H1 (cell line): ENCODE results near the gene CHRNA9. TPM values are rescaled to one million over a fixed set of nuclear protein-coding genes. Genes with fewer than 3 reads are reported as not detected.

Experiments used
- CTCF ChIA-PET: fragments of 300-600 bp; sonication (Branson Sonifier 250); formaldehyde crosslinking; loops from one replicate; lab custom pipeline; 2021; ENCODE audit not compliant: partially characterized antibody; lab: Charles Lee
- POLR2A ChIA-PET: fragments of 300-600 bp; sonication (Branson Sonifier 250); formaldehyde crosslinking; loops from one replicate; lab custom pipeline; 2021; ENCODE audit warnings: inconsistent platforms; ENCODE audit not compliant: partially characterized antibody; lab: Charles Lee
- DNase-seq, 2 experiments: peaks; one replicate each; pipeline versions ENCODE4 v3.0.0 to v3.0.0-alpha.2; 2010 to 2022; ENCODE audit warnings: low spot score in 2 of 2, low read depth in 1 of 2, mixed read lengths in 1 of 2
- FAIRE-seq: peaks from 2 replicates; lab custom pipeline; 2011; peaks lifted over from hg19 to GRCh38; lab: Jason Lieb, UNC
- H2AFZ ChIP-seq: 2 replicates; pipeline ENCODE4 v1.8.1; 2012; ENCODE audit warnings: low read length, inconsistent platforms
- H2AK5ac ChIP-seq: 2 replicates; pipeline ENCODE4 v1.6.1; 2013; ENCODE audit warnings: low read depth, low read length
- H2BK120ac ChIP-seq: replicated peaks from 2 replicates; pipeline ENCODE3; 2013; ENCODE audit warnings: low read depth, low read length, inconsistent platforms
- H2BK12ac ChIP-seq: 2 replicates; pipeline ENCODE4 v1.6.1; 2013; ENCODE audit warnings: low read depth, low read length
- H2BK15ac ChIP-seq: 2 replicates; pipeline ENCODE4 v1.6.1; 2013; ENCODE audit warnings: low read length
- H2BK20ac ChIP-seq: 2 replicates; pipeline ENCODE4 v1.6.1; 2013; ENCODE audit warnings: low read length
- H2BK5ac ChIP-seq: 2 replicates; pipeline ENCODE4 v1.6.1; 2013; ENCODE audit warnings: low read depth, low read length
- H3K14ac ChIP-seq: 2 replicates; pipeline ENCODE4 v1.6.1; 2013; ENCODE audit warnings: inconsistent platforms; ENCODE audit not compliant: insufficient read length
- H3K18ac ChIP-seq: 2 replicates; pipeline ENCODE4 v1.6.1; 2013; ENCODE audit warnings: low read length; ENCODE audit errors: extremely low read depth
- H3K23ac ChIP-seq: 2 replicates; pipeline ENCODE4 v1.6.1; 2013; ENCODE audit warnings: inconsistent platforms; ENCODE audit not compliant: insufficient read length
- H3K23me2 ChIP-seq: 2 replicates; pipeline ENCODE4 v1.6.1; 2013; ENCODE audit warnings: low read depth, low read length
- H3K27ac ChIP-seq: 2 replicates; pipeline ENCODE4 v1.6.1; 2011; ENCODE audit warnings: low read depth, low read length, inconsistent platforms
- H3K27me3 ChIP-seq, 4 experiments: replicated peaks in 1 of 4; 1 replicate in 1 of 4; 2 replicates in 3 of 4; pipeline versions ENCODE4 v1.6.1 to v1.8.1; 2011 to 2013; ENCODE audit warnings: low read length in 3 of 4, mild to moderate bottlenecking in 3 of 4, inconsistent platforms in 2 of 4, mixed read lengths in 2 of 4, moderate library complexity in 1 of 4; ENCODE audit not compliant: control insufficient read depth in 3 of 4, insufficient read depth in 3 of 4; ENCODE audit errors: extremely low read depth in 1 of 4
- H3K36me3 ChIP-seq, 4 experiments: 2 replicates each; pipeline versions ENCODE4 v1.6.1 to v1.8.1; 2011 to 2013; ENCODE audit warnings: mild to moderate bottlenecking in 4 of 4, low read length in 3 of 4, moderate library complexity in 2 of 4, control low read depth in 1 of 4, inconsistent platforms in 1 of 4; ENCODE audit not compliant: insufficient read depth in 4 of 4, control insufficient read depth in 2 of 4
- H3K4ac ChIP-seq: replicated peaks from 2 replicates; pipeline ENCODE3; 2013; ENCODE audit warnings: low read length, low read depth, mixed read lengths, inconsistent platforms; ENCODE audit not compliant: insufficient read length
- H3K4me1 ChIP-seq, 4 experiments: replicated peaks in 1 of 4; 1 replicate in 1 of 4; 2 replicates in 3 of 4; pipeline versions ENCODE4 v1.6.1 to v1.8.1; 2011 to 2013; ENCODE audit warnings: low read length in 3 of 4, inconsistent platforms in 2 of 4, mixed read lengths in 1 of 4; ENCODE audit not compliant: insufficient read depth in 4 of 4, control insufficient read depth in 3 of 4
- H3K4me2 ChIP-seq, 2 experiments: 2 replicates each; pipeline versions ENCODE4 v1.6.1 to v1.8.1; 2011 to 2013; ENCODE audit warnings: low read depth in 2 of 2, low read length in 2 of 2, control low read depth in 1 of 2, inconsistent platforms in 1 of 2, mild to moderate bottlenecking in 1 of 2; ENCODE audit not compliant: insufficient read depth in 1 of 2
- H3K4me3 ChIP-seq, 4 experiments: fragments of 200-600, 300-600 bp in 1 of 4; sonication (generic), shearing (Covaris generic), sonication (Bioruptor Twin) in 1 of 4; 2 replicates each; pipeline versions ENCODE4 v1.5.1 to v1.8.1; 2011 to 2016; ENCODE audit warnings: low read length in 4 of 4, low read depth in 3 of 4, control low read depth in 2 of 4, inconsistent platforms in 2 of 4, mild to moderate bottlenecking in 2 of 4, mixed read lengths in 1 of 4, moderate library complexity in 1 of 4; ENCODE audit not compliant: insufficient read depth in 2 of 4; ENCODE audit errors: extremely low read depth in 1 of 4
- H3K56ac ChIP-seq: replicated peaks from 2 replicates; pipeline ENCODE3; 2013; ENCODE audit warnings: low read depth, mild to moderate bottlenecking, mixed read lengths, low read length, inconsistent platforms; ENCODE audit not compliant: insufficient read length
- H3K79me1 ChIP-seq: 2 replicates; pipeline ENCODE4 v1.6.1; 2013; ENCODE audit warnings: low read depth, low read length, control low read depth
- H3K79me2 ChIP-seq, 2 experiments: 2 replicates each; pipeline versions ENCODE4 v1.6.1 to v1.8.1; 2012 to 2013; ENCODE audit warnings: low read length in 2 of 2, mild to moderate bottlenecking in 2 of 2, inconsistent platforms in 1 of 2; ENCODE audit not compliant: insufficient read depth in 2 of 2, control insufficient read depth in 1 of 2
- H3K9ac ChIP-seq, 4 experiments: replicated peaks in 1 of 4; 1 replicate in 1 of 4; 2 replicates in 3 of 4; pipeline versions ENCODE4 v1.6.1 to v1.8.1; 2011 to 2013; ENCODE audit warnings: low read depth in 3 of 4, low read length in 3 of 4, control low read depth in 2 of 4, mild to moderate bottlenecking in 2 of 4, moderate library complexity in 2 of 4, inconsistent platforms in 1 of 4; ENCODE audit errors: extremely low read depth in 1 of 4
- H3K9me3 ChIP-seq, 2 experiments: 2 replicates each; pipeline versions ENCODE4 v1.6.1 to v1.8.1; 2012 to 2013; ENCODE audit warnings: mild to moderate bottlenecking in 2 of 2, moderate library complexity in 2 of 2, control low read depth in 1 of 2, inconsistent platforms in 1 of 2, low read depth in 1 of 2, low read length in 1 of 2, mixed read lengths in 1 of 2; ENCODE audit not compliant: insufficient read depth in 2 of 2
- H4K20me1 ChIP-seq, 2 experiments: replicated peaks in 1 of 2; 2 replicates each; pipeline versions ENCODE3 to v1.8.1; 2011 to 2013; ENCODE audit warnings: inconsistent platforms in 2 of 2, low read length in 2 of 2, mild to moderate bottlenecking in 1 of 2; ENCODE audit not compliant: insufficient read depth in 2 of 2, control insufficient read depth in 1 of 2
- H4K5ac ChIP-seq: 2 replicates; pipeline ENCODE4 v1.6.1; 2013; ENCODE audit warnings: low read length, low read depth, mixed read lengths, inconsistent platforms; ENCODE audit not compliant: insufficient read length
- H4K8ac ChIP-seq: 2 replicates; pipeline ENCODE4 v1.8.0; 2013; ENCODE audit warnings: mild to moderate bottlenecking, moderate library complexity, low read length, inconsistent platforms; ENCODE audit not compliant: insufficient read depth; ENCODE audit errors: extremely low read depth
- H4K91ac ChIP-seq: replicated peaks from 2 replicates; pipeline ENCODE3; 2013; ENCODE audit warnings: low read length, mixed read lengths, inconsistent platforms; ENCODE audit not compliant: insufficient read length
- WGBS, 2 experiments: shearing (Covaris generic) in 1 of 2; methylation state at CpG; one replicate each; pipeline versions ENCODE4 v1.1.6 to v1.1.7; 2013 to 2015; ENCODE audit warnings: low lambda C conversion rate in 2 of 2, mixed read lengths in 2 of 2, inconsistent platforms in 1 of 2, low coverage in 1 of 2, missing lambda C conversion rate in 1 of 2; ENCODE audit not compliant: insufficient replicate concordance in 2 of 2, insufficient coverage in 1 of 2, insufficient read length in 1 of 2; ENCODE audit errors: extremely low coverage in 1 of 2, missing lambda C conversion rate in 1 of 2; 5-methylcytosine and 5-hydroxymethylcytosine counted together
- polyA plus RNA-seq, 7 experiments: library from polyadenylated mRNA; depleted of rRNA in 3 of 7; stranded (reverse) in 5 of 7; unstranded in 2 of 7; fragments of >200 nt in 5 of 7; fragments of 200-250 nt in 2 of 7; gene quantifications; 1 replicate in 5 of 7; 2 replicates in 1 of 7; 4 replicates in 1 of 7; pipeline versions ENCODE4 v1.2.1 to v1.2.3, GENCODE V29; 2011 to 2013; ENCODE audit warnings: missing spikeins in 2 of 7, mixed read lengths in 2 of 7
- total RNA-seq: library from RNA; stranded (reverse); fragmentation: NEBNext Ultra II Directional; extraction: Animal tissue kit (Norgen Biotek cat#: 25700); gene quantifications from 2 replicates; pipeline ENCODE4 v1.2.1, GENCODE V29; 2021

Gene CHRNA9
- total and polyA plus RNA-seq, 2 of the 8 experiments (the other 6 are each of a cell fraction or from before 2014, with no cell fraction given): 1.4 to 3.3 TPM

GRCh38 chr4:40337051-40337450 lies 1.9 kb downstream of the CHRNA9 start:
- Histone ChIP-seq H3K79me1 (no peaks in the 10 kb centered on the region), H2BK15ac (no peak overlapping the region), H3K18ac (no peak overlapping the region), H2BK20ac (no peak overlapping the region), H2BK12ac (no peak overlapping the region), H3K4me3 (no peak overlapping the region), H3K23me2 (no peaks in the 10 kb centered on the region; the same call in 1 of the 2 replicates), H3K4me1 (peaks cover 6 to 11% (median 8%) of the 10 kb centered on the region in 4 experiments; a peak in 6 of 7 replicates), H3K14ac (no peak overlapping the region), H2AFZ (no peak overlapping the region), H4K5ac (no peak overlapping the region), H2BK5ac (no peak overlapping the region), H3K79me2 (no peaks in the 10 kb centered on the region), H2BK120ac (no peak overlapping the region), H3K27me3 (no peaks in the 10 kb centered on the region), H2AK5ac (no peak overlapping the region), H3K9me3 (no peaks in the 10 kb centered on the region), H4K20me1 (no peaks in the 10 kb centered on the region), H3K9ac (no peak overlapping the region), H3K4ac (no peak overlapping the region), H3K27ac (no peak overlapping the region), H3K4me2 (no peak overlapping the region), H3K56ac (no peak overlapping the region), H4K8ac (no peak overlapping the region), H4K91ac (no peak overlapping the region), H3K23ac (no peak overlapping the region), H3K36me3 (no peaks in the 10 kb centered on the region)
- DNase-seq (no peak), FAIRE-seq (no peak)
- ChIA-PET CTCF (interaction anchor here (0.6 to 2.6 kb wide), 4 partner anchors 12 to 349 kb away, joined by 3 to 12 read pairs (median 4); no protein-coding TSS in a partner anchor), POLR2A (interaction anchor here (1.5 kb wide), 1 partner anchor 10 kb away, joined by 3 read pairs; no protein-coding TSS in a partner anchor)
- WGBS, 2 experiments: 94% methylated on average over 9 of the region's 9 CpGs; no CpG with 5 or more reads in 1 of the 2 experiments
